Vagina (tissue), 2 donors: ENCODE data around the gene TDRD7.
"Not testable (repeated sequence)": the region's sequence is repeated elsewhere in the genome, so short reads cannot be mapped to it uniquely, and the experiment has no call there.

ENCODE experiments used
- POLR2A ChIP-seq, 2 donors: fragments of 450-650 bp; IDR thresholded peaks; one replicate each; pipeline ENCODE4 v1.6.1; 2017; ENCODE audit warnings: antibody characterized with exemption in 2 of 2, mild to moderate bottlenecking in 2 of 2, moderate library complexity in 2 of 2
- POLR2AphosphoS5 ChIP-seq, 2 donors: sonication (generic); formaldehyde crosslinking; IDR thresholded peaks; one replicate each; pipeline ENCODE4 v1.9.0; 2017; ENCODE audit warnings: antibody characterized with exemption in 2 of 2, mild to moderate bottlenecking in 2 of 2, low read depth in 1 of 2; ENCODE audit not compliant: insufficient read depth in 1 of 2
- TF ChIP-seq, protein P1 (sequence below), 3 experiments: fragments of 450-650 bp in 2 of 3; fragments of 200-600 bp in 1 of 3; sonication (generic) in 1 of 3; IDR thresholded peaks; one replicate each; pipeline ENCODE4 v1.5.1; 2017 to 2019; ENCODE audit warnings: antibody characterized with exemption in 3 of 3, mild to moderate bottlenecking in 2 of 3, moderate library complexity in 2 of 3

GRCh38 chr9:97498846-97499245 is 87.0 kb downstream of the TDRD7 start:
- TF ChIP-seq, protein P1, sequence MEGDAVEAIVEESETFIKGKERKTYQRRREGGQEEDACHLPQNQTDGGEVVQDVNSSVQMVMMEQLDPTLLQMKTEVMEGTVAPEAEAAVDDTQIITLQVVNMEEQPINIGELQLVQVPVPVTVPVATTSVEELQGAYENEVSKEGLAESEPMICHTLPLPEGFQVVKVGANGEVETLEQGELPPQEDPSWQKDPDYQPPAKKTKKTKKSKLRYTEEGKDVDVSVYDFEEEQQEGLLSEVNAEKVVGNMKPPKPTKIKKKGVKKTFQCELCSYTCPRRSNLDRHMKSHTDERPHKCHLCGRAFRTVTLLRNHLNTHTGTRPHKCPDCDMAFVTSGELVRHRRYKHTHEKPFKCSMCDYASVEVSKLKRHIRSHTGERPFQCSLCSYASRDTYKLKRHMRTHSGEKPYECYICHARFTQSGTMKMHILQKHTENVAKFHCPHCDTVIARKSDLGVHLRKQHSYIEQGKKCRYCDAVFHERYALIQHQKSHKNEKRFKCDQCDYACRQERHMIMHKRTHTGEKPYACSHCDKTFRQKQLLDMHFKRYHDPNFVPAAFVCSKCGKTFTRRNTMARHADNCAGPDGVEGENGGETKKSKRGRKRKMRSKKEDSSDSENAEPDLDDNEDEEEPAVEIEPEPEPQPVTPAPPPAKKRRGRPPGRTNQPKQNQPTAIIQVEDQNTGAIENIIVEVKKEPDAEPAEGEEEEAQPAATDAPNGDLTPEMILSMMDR (IDR thresholded peaks at IDR 0.05) = not testable (repeated sequence)
- TF ChIP-seq POLR2AphosphoS5 (IDR thresholded peaks at IDR 0.05; ENCODE audit: insufficient read depth in 1 of 2, low read depth in 1 of 2); POLR2A (IDR thresholded peaks at IDR 0.05): not testable (repeated sequence)
